ENCODE results near the gene KIFC3. TPM values are rescaled to one million over a fixed set of nuclear protein-coding genes. Genes with fewer than 3 reads are reported as not detected.

Gene KIFC3
- total and polyA plus RNA-seq, 2 of the 13 experiments (the other 11 are each of a cell fraction or from before 2014, with no cell fraction given), result 42.1 to 45.3 TPM

- 30% methylated on average over 7 of the region's 7 CpGs for WGBS (ENCODE audit: low lambda C conversion rate)
- Histone ChIP-seq H2AFZ (ENCODE audit: low read length) (no peak overlapping the region), H4K20me1 (ENCODE audit: insufficient read depth, low read length) (no peaks in the 10 kb centered on the region), H3K9ac (ENCODE audit: insufficient read depth, low read depth, low read length) (no peak overlapping the region), H3K27me3 (ENCODE audit: control insufficient read depth in 1 of 2, insufficient read depth in 2 of 2, low read length in 2 of 2) (no peaks in the 10 kb centered on the region), H3K79me2 (ENCODE audit: insufficient read depth, low read length) (no peaks in the 10 kb centered on the region), H3K9me3 (ENCODE audit: low read length) (no peaks in the 10 kb centered on the region), H3K4me3 (replicated peaks in 1 of 3; ENCODE audit: insufficient read depth in 1 of 3, low read depth in 2 of 3, low read length in 3 of 3) (no peak overlapping the region), H3K4me2 (ENCODE audit: low read depth, low read length) (0 out of 2 replicates have a peak overlapping the region, but pooled peaks have one; percentile 4), H3K4me1 (ENCODE audit: insufficient read depth, low read length) (peaks cover 29% of the 10 kb centered on the region), H3K36me3 (replicated peaks in 1 of 2; ENCODE audit: control insufficient read depth in 1 of 2, insufficient read depth in 2 of 2, low read length in 2 of 2) (no peaks in the 10 kb centered on the region), H3K27ac (ENCODE audit: extremely low read length, insufficient read depth, low read length) (no peak overlapping the region)
- POLR2A ChIA-PET, result interaction anchor here (0.7 to 1.0 kb wide), 3 partner anchors 12 to 19 kb away, joined by 3 to 4 read pairs (median 4); partner anchors contain the start of gene KATNB1
- peak; percentile 20; the same call in 2 of the 3 replicates for ATAC-seq
- peak; percentile 42 for DNase-seq (ENCODE audit: low spot score)
- no TSS peak for BruUV-seq (replicated peaks)
- CTCF ChIA-PET (ENCODE audit: low intra/inter-chr PET ratio, low total read pairs), result interaction anchor here (0.9 to 2.5 kb wide), 5 partner anchors 59 to 282 kb away, joined by 3 to 11 read pairs (median 5); no protein-coding TSS in a partner anchor
- intact Hi-C loops (cut with micrococcal nuclease; ENCODE audit: unreplicated experiment) (loop anchor here (5.0 kb wide), 1 partner anchor 59 kb away; no protein-coding TSS in a partner anchor), in situ Hi-C loops (cut with HindIII; ENCODE audit: extremely low pct_ligation_motif_present, low pct_unique_long_range_greater_than_20kb) (no loop called here)
- no peak for FAIRE-seq
- TF ChIP-seq STAG1 (CRISPR knock-in tag; IDR thresholded peaks at IDR 0.05), result peak; percentile 82
- TF ChIP-seq RAD21 (CRISPR knock-in tag; IDR thresholded peaks at IDR 0.05), result peak; percentile 36; the same call in 1 of the 2 replicates
- no peak for TF ChIP-seq ZZZ3 (CRISPR knock-in tag; IDR thresholded peaks at IDR 0.05; ENCODE audit: borderline replicate concordance)
- 0 out of 2 replicates have a peak, but pooled peaks have one; percentile 35 for TF ChIP-seq RXRA (CRISPR knock-in tag; IDR thresholded peaks at IDR 0.05)
- TF ChIP-seq NR2F6 (IDR thresholded peaks at IDR 0.05), result 0 out of 2 replicates have a peak, but pooled peaks have one; percentile 16
- TF ChIP-seq NR2F6 (CRISPR knock-in tag; IDR thresholded peaks at IDR 0.05), result 0 out of 2 replicates have a peak, but pooled peaks have one; percentile 35
- no peak for TF ChIP-seq HNRNPH1 (optimal IDR thresholded peaks at IDR 0.05; ENCODE audit: low read depth, low read length)
- 0 out of 2 replicates have a peak, but pooled peaks have one; percentile 30 for TF ChIP-seq ZSCAN25 (CRISPR knock-in tag; IDR thresholded peaks at IDR 0.05)
- TF ChIP-seq ZNF770 (CRISPR knock-in tag; IDR thresholded peaks at IDR 0.05), result peak; percentile 91
- 0 out of 2 replicates have a peak, but pooled peaks have one; percentile 43 for TF ChIP-seq ZNF619 (CRISPR knock-in tag; IDR thresholded peaks at IDR 0.05)
- TF ChIP-seq MTF1 (CRISPR knock-in tag; IDR thresholded peaks at IDR 0.05), result no peak
- no peak for TF ChIP-seq ZNF318 (CRISPR knock-in tag; IDR thresholded peaks at IDR 0.05)
- no peak for TF ChIP-seq TERF1 (CRISPR knock-in tag; IDR thresholded peaks at IDR 0.05)
- TF ChIP-seq MATR3 (CRISPR knock-in tag; IDR thresholded peaks at IDR 0.05), result no peak
Observed at GRCh38 chr16:57723170-57723569, 79.1 kb downstream of the KIFC3 start.

Data from HepG2 (cell line).